ENCODE data around the gene SMYD2.

The SMYD2 gene

GRCh38 chr1:214303141-214303930, 22.4 kb downstream of the SMYD2 start:
- no peak for DNase-seq (ENCODE audit: low read depth in 2 of 2)

- no peak for DNase-seq (ENCODE audit: low read depth in 2 of 2)
Observed at GRCh38 chr1:214305164-214305751, 24.3 kb downstream of the SMYD2 start.

DNA sequence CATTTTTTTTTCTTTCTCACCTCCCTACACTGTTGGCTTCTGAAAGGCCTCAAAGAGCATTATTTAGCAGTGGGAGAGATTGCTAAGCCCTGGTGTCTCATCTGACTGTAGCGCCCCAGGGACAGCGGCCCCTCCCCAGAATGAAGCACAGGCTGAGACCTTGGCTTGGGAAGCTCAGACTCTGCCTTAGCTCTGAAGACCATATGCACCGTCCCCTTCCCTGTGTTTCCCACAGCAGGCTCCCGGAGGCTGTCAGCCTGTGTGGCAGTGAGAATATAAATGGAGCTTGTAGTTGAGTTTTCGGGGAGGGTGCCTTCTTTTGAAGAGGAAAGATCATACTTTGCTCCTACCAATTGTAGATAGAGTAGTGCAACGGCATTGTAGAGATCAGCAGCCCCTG, 25.3 kb downstream of the SMYD2 start:
- DNase-seq (ENCODE audit: low read depth in 2 of 2): no peak

GRCh38 chr1:214310010-214310409, 29.1 kb downstream of the SMYD2 start:
- no peak for DNase-seq (ENCODE audit: low read depth in 2 of 2)

DNA sequence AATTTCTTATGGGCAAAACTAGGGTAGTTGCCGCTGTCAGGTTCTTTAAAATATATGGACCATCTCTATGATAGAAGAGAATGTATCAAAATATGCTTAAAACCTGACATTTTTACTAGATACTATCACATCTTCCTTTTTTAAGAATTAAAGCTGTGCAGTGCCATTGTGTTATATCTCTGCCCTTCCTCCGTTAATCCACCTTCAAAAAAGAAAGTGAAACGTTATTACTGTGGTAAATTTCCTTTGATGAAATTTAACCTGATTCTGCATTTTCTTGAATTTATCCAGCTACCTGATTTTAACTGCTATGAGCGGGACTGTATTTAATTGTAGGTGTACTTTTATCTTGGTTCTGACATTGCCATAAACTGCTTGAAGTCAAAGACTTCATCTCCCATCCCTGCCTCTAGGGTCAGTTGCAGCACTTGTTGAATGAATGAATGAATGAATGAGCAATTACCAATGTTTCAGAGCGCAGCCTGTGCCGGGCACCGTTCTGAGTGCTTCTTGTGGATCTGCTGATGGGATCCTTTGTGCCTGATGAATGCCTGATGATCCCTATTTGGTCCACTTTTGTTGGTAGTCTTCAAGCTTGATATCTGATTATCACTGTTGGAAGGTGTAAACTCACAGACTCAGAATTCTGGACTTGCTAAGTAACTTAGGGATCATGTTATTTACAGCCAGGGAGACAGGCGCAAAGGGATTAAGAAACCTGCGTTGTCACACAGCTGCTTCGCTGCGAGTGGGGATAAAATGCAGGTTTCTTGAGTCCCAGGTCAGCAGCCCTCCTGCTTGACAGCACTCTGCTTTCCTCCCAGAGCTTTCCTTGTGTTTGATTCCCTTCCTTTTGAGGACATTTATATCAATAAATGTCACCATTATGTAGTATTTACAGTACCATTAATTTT, 30.1 kb downstream of the SMYD2 start:
- DNase-seq (ENCODE audit: low read depth in 2 of 2): no peak

GRCh38 chr1:214312530-214313051, 31.6 kb downstream of the SMYD2 start:
- no peak for DNase-seq (ENCODE audit: low read depth in 2 of 2)

- no peak for DNase-seq (ENCODE audit: low read depth in 2 of 2)
Observed at GRCh38 chr1:214314178-214314843, 33.4 kb downstream of the SMYD2 start.

DNA sequence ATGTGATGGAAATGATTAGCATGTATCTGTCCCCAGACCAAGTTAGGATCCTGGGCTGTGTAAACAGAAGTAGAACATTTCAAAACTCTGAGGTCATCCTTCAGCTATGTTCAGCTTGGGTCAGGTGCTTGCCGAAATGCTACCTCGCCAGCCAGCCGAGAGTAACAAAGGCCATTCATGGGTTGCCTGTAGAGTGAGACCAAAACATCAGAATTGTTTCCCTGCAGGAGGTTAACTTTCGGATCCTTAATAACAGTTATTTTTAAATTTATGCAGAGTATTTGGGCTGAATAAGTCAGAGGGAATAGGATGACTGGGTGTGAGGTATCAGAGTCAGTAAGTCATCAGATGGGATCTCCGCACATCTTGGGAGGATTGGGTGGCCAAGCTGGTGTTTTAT, 35.6 kb downstream of the SMYD2 start:
- DNase-seq (ENCODE audit: low read depth in 2 of 2): no peak

DNA sequence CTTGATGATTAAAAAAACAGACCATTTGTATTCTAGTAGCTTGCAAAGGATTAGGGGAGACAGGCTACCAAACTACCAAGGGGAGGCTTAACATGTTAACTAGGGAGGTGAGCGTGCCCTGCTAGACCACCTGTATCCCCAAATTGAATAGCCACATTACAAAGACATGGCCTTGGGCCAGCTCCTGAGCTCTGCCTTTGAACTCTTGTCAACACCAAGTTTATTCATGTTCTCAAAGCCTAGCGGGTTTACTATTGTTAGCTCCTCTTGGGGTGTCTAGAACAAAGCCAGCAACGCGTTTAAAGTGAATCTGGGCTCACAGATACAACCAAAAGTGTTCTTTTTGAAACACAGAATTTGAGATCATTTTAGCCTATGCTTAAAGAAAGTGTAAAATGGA, 36.3 kb downstream of the SMYD2 start:
- DNase-seq (ENCODE audit: low read depth in 2 of 2): no peak

- DNase-seq (ENCODE audit: low read depth in 2 of 2): no peak
Observed at GRCh38 chr1:214317734-214318133, 36.8 kb downstream of the SMYD2 start.

DNA sequence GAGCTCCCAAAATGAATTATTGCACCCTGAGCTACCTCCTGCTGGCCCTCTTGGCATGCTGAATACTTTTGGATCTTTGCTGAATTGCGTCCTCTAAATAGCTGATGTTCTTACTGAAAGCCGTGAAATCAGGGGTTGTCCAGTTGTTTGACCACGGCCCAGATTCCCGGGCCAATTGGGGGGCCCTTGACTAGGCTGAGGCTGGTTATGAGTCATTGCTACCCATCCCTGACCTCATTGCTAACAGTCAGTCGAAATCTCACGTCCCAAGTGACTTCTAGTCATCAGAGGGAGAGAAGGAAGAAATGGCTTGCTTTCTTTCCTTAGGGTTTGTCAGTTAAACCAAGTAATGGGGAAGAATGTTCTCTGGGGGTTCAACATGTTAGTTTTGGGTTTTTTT, 37.4 kb downstream of the SMYD2 start:
- no peak for DNase-seq (ENCODE audit: low read depth in 2 of 2)

DNA sequence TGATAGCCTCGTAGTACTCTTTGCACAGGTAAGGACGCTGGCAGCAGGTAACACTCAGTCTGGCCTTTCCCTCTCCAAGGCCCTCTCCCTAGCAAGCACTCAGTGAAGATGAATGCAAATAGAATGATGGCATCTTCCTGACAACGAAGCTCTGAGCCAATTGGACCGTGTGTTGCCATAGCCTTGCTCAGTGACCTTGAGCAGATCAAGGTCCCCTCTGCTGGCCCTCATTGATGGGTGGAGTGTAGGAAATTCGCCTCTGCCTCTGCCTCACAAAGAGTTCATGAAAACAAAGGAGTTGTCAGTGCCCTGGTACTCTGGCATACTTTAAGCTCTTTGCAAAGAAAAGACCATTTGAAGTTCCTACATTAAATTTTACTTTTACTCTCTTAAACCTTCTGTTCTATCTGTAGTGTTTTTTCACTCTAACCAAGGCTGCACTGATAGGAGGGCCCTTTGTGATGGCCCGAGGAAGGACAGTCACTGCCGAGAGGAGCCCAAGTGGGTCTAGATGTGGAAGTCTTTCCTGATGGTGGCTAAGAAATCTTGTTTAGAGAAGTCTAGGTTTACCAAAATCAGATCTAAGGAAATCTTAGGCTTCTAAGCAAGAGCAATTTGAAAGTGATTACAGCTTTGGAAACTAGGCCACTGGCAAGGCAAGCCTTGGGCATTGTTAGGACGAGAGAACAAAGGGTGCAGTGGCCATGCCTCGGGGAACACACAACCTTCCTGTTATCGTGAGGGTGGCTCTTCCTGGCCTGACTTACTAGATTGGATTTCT, 38.2 kb downstream of the SMYD2 start:
- no peak for DNase-seq (ENCODE audit: low read depth in 2 of 2)

DNA sequence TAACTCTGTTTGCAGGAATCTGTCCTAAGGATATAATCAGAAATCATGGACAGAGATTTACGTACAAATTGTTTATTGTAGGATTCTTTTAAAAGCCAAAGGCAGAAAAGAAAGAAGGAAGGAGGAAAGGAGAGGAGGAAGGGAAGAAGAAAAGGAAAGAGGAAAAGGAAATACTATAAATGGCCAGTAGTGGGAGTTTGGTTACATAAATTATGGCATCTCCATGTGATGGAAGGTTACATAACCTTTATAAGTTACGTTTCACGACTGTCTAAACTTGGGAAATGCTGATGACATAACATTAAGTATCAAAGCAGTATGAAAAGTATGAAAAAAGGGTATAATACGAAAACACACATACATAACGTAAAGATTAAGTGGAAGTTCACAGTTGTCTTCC, 39.0 kb downstream of the SMYD2 start:
- no peak for DNase-seq (ENCODE audit: low read depth in 2 of 2)

GRCh38 chr1:214321705-214322453, 40.9 kb downstream of the SMYD2 start:
- no peak for DNase-seq (ENCODE audit: low read depth in 2 of 2)

DNA sequence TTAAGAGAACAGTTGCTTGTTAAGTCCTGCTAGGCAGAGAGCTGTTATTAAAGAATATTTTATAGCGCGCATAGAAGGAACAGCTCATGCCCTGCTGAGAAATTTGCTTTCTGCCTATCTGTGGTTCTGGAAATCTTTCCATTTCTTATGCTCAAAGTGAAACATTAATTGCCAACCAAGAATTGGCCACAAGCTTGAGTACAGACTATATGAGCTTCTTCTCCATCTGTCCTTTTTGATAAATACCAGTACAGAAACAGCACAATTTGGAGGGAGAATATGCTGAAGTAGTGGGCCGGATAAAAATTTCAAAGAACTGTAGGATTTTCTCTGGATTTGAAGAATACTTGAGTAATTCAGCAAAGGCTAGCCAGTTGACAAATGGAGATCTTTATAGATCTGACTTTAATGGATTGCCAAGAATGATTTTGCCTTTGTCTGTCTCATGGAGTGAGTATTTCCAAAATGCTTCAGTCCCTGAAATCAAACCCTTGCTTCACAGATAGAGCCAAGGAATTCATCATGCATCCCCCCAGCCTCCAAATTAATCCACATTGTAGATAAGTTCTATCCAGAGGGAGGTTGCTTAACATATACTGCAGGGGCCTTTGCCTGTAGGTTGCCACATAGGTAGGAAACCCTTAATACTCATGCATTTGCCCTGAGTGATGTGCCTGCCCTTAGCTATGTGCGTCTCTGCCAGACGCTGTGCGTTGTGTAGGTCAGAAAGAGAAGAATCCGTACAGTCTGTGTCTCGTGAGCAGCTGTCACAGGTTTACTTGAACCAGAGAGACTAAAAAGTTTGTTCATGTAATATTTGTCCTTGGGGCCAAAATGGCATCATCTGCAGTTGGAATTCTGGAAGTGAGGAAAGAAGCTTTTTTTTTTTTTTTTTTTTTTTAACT, 44.2 kb downstream of the SMYD2 start:
- no peak for DNase-seq (ENCODE audit: low read depth in 2 of 2)

DNA sequence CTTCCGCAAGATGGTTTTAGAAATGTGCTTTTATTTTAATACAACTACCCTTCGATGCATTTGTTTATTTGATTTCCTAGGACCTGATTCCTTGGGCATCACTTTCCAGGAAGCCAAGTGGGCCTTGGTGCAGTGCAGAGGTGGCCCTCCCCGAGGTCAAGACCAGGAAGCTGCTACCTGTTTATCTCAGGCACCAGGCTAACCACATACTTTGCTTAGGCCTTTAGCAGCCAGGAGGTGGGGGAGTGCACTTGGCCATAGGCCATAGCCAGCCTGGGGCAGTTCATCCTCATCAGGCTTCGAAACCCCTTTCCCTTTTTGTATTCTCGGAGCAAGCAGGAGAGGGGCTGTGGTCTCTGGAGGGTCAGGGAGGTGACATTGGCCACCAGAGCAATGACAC, 45.4 kb downstream of the SMYD2 start:
- DNase-seq (ENCODE audit: low read depth in 2 of 2): no peak

- no peak for DNase-seq (ENCODE audit: low read depth in 2 of 2)
Observed at GRCh38 chr1:214327514-214327913, 46.6 kb downstream of the SMYD2 start.

- DNase-seq (ENCODE audit: low read depth in 2 of 2): peak; percentile 52 to 63
Observed at GRCh38 chr1:214328770-214329469, 48.0 kb downstream of the SMYD2 start.

Data from stimulated activated CD4-positive, alpha-beta T cell treated with anti-CD3 and anti-CD28 coated beads, Interleukin-12 subunit alpha, Interleukin-12 subunit beta, amount 100 ng/mL, for 24 hours (primary cell).